GM12878 (cell line): ENCODE data around the gene POP5. TPM values are rescaled to one million over a fixed set of nuclear protein-coding genes. Genes with fewer than 3 reads are reported as not detected.
A peak's percentile ranks its signal among the peaks of the same experiment; 100 is the strongest.

Source experiments
- CBX5 ChIP-seq: sonication (generic); IDR thresholded peaks from 2 replicates; pipeline ENCODE4 v1.6.1; 2016; ENCODE audit warnings: low read depth, moderate library complexity, mild to moderate bottlenecking, inconsistent platforms
- CHD1 ChIP-seq: IDR thresholded peaks from 2 replicates; pipeline ENCODE4 v1.6.1; 2012; ENCODE audit warnings: low read depth, low read length, improper control_type of control experiment
- CHD2 ChIP-seq: IDR thresholded peaks from 2 replicates; pipeline ENCODE4 v1.6.1; 2011; ENCODE audit warnings: low read depth, low read length, improper control_type of control experiment, borderline replicate concordance
- CHD4 ChIP-seq: fragments of 200-600 bp; sonication (generic); IDR thresholded peaks from 2 replicates; pipeline ENCODE4 v1.6.1; 2016; ENCODE audit warnings: mild to moderate bottlenecking
- CTCF ChIP-seq, 3 experiments: IDR thresholded peaks in 2 of 3; conservative IDR thresholded peaks in 1 of 3; 2 replicates each; pipeline ENCODE4 v1.5.1; 2011; ENCODE audit warnings: low read depth in 3 of 3, low read length in 3 of 3, mild to moderate bottlenecking in 3 of 3, control low read depth in 2 of 3, moderate library complexity in 2 of 3, inconsistent platforms in 1 of 3, mixed read lengths in 1 of 3; ENCODE audit not compliant: control insufficient read depth in 2 of 3, insufficient read depth in 1 of 3; ENCODE audit errors: extremely low read depth in 1 of 3
- HCFC1 ChIP-seq: fragments of 150-350 bp; IDR thresholded peaks from 2 replicates; pipeline ENCODE4 v1.6.1; 2014; ENCODE audit warnings: low read length
- HDAC2 ChIP-seq: fragments of 200-600 bp; sonication (generic); IDR thresholded peaks from 2 replicates; pipeline ENCODE4 v1.6.1; 2017
- LARP7 ChIP-seq: fragments of 450-650 bp; IDR thresholded peaks from 2 replicates; pipeline ENCODE4 v1.6.1; 2017; ENCODE audit warnings: mild to moderate bottlenecking
- NFYB ChIP-seq: IDR thresholded peaks from 2 replicates; pipeline ENCODE4 v1.6.1; 2011; ENCODE audit warnings: low read depth, mild to moderate bottlenecking, low read length, improper control_type of control experiment, moderate library complexity; ENCODE audit not compliant: insufficient read depth
- NRF1 ChIP-seq: conservative IDR thresholded peaks from 2 replicates; pipeline ENCODE4 v1.6.1; 2011; ENCODE audit warnings: mild to moderate bottlenecking, low read depth, low read length, improper control_type of control experiment
- POLR2A ChIP-seq: IDR thresholded peaks from 2 replicates; pipeline ENCODE4 v1.6.1; 2011; ENCODE audit warnings: low read depth, mild to moderate bottlenecking, low read length
- SIN3A ChIP-seq: IDR thresholded peaks from 2 replicates; pipeline ENCODE4 v1.6.1; 2012; ENCODE audit warnings: low read depth, low read length, improper control_type of control experiment
- SMAD1 ChIP-seq: fragments of 450-650 bp; IDR thresholded peaks from 2 replicates; pipeline ENCODE4 v1.6.1; 2018; ENCODE audit warnings: mild to moderate bottlenecking, low read depth; ENCODE audit not compliant: partially characterized antibody
- SREBF2 ChIP-seq: IDR thresholded peaks from 2 replicates; pipeline ENCODE4 v1.6.1; 2012; ENCODE audit warnings: mild to moderate bottlenecking, low read length
- TAF1 ChIP-seq: IDR thresholded peaks from 2 replicates; pipeline ENCODE4 v1.6.1; 2011; ENCODE audit warnings: mild to moderate bottlenecking, low read depth, low read length, borderline replicate concordance
- USF2 ChIP-seq: IDR thresholded peaks from 2 replicates; pipeline ENCODE4 v1.6.1; 2011; ENCODE audit warnings: low read depth, low read length, improper control_type of control experiment, borderline replicate concordance
- WRNIP1 ChIP-seq: IDR thresholded peaks from 2 replicates; pipeline ENCODE4 v1.6.1; 2011; ENCODE audit warnings: low read depth, low read length, improper control_type of control experiment, borderline replicate concordance
- YY1 ChIP-seq: IDR thresholded peaks from 2 replicates; pipeline ENCODE4 v1.6.1; 2011; ENCODE audit warnings: low read depth, mild to moderate bottlenecking, low read length
- ZNF217 ChIP-seq: fragments of 450-650 bp; IDR thresholded peaks from 2 replicates; pipeline ENCODE4 v1.6.1; 2017; ENCODE audit warnings: antibody characterized with exemption, mild to moderate bottlenecking
- ZNF24 ChIP-seq: fragments of 450-650 bp; IDR thresholded peaks from 2 replicates; pipeline ENCODE4 v1.6.1; 2017; ENCODE audit warnings: antibody characterized with exemption, mild to moderate bottlenecking
- polyA plus RNA-seq, 11 experiments: library from polyadenylated mRNA; depleted of rRNA in 4 of 11; unstranded in 6 of 11; stranded (reverse) in 5 of 11; fragments of >200 nt; fragmentation: Nextera tagmentation in 4 of 11; fragmentation: Illumina TruSeq in 1 of 11; extraction: Ambion mirVana in 4 of 11; extraction: Trizol in 1 of 11; gene quantifications; 1 replicate in 1 of 11; 2 replicates in 10 of 11; pipeline versions ENCODE4 v1.2.1 to v1.2.3, GENCODE V29; 2011 to 2016; ENCODE audit warnings: inconsistent platforms in 2 of 11, missing spikeins in 2 of 11, low read depth in 1 of 11
- total RNA-seq, 4 experiments: library from RNA; depleted of rRNA in 3 of 4; stranded (reverse); fragments of >200 nt in 3 of 4; fragmentation: Illumina TruSeq in 1 of 4; extraction: Trizol in 1 of 4; gene quantifications; 2 replicates each; pipeline versions ENCODE4 v1.2.1 to v1.2.3, GENCODE V29; 2013 to 2021
- TF ChIP-seq, protein P1 (sequence below): fragments of 450-650 bp; conservative IDR thresholded peaks from 2 replicates; pipeline ENCODE4 v1.6.1; 2017; ENCODE audit warnings: mild to moderate bottlenecking, moderate library complexity
- TF ChIP-seq, protein P2 (sequence below): fragments of 450-650 bp; formaldehyde crosslinking; IDR thresholded peaks from 2 replicates; pipeline ENCODE4 v1.5.0; 2022; ENCODE audit warnings: mild to moderate bottlenecking, missing genetic modification characterization

The POP5 gene
- total and polyA plus RNA-seq, 10 of the 15 experiments (the other 5 are each of a cell fraction or from before 2014, with no cell fraction given): 50.3 to 234 (median 83.7) TPM

GRCh38 chr12:120580787-120581723 is at the start of gene POP5 (continued):
- no peak for TF ChIP-seq CHD4
- no peak for TF ChIP-seq CBX5
- no peak for TF ChIP-seq HDAC2
- TF ChIP-seq SMAD1: no peak
- TF ChIP-seq SIN3A: no peak
- TF ChIP-seq WRNIP1: no peak
- peak; percentile 51 for TF ChIP-seq NRF1
- TF ChIP-seq TAF1: peak; percentile 49; the same call in 1 of the 2 replicates
- no peak for TF ChIP-seq HCFC1
- TF ChIP-seq ZNF24: no peak
- no peak for TF ChIP-seq SREBF2
- peak; percentile 85; the same call in 1 of the 2 replicates for TF ChIP-seq CHD2
- TF ChIP-seq, protein P1, sequence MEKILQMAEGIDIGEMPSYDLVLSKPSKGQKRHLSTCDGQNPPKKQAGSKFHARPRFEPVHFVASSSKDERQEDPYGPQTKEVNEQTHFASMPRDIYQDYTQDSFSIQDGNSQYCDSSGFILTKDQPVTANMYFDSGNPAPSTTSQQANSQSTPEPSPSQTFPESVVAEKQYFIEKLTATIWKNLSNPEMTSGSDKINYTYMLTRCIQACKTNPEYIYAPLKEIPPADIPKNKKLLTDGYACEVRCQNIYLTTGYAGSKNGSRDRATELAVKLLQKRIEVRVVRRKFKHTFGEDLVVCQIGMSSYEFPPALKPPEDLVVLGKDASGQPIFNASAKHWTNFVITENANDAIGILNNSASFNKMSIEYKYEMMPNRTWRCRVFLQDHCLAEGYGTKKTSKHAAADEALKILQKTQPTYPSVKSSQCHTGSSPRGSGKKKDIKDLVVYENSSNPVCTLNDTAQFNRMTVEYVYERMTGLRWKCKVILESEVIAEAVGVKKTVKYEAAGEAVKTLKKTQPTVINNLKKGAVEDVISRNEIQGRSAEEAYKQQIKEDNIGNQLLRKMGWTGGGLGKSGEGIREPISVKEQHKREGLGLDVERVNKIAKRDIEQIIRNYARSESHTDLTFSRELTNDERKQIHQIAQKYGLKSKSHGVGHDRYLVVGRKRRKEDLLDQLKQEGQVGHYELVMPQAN: peak; percentile 85
- TF ChIP-seq ZNF217: no peak
- no peak for TF ChIP-seq CHD1
- peak; percentile 86 for TF ChIP-seq NFYB
- peak; percentile 77 for TF ChIP-seq LARP7
- TF ChIP-seq POLR2A: peak; percentile 97
- TF ChIP-seq USF2: no peak
- TF ChIP-seq, protein P2, sequence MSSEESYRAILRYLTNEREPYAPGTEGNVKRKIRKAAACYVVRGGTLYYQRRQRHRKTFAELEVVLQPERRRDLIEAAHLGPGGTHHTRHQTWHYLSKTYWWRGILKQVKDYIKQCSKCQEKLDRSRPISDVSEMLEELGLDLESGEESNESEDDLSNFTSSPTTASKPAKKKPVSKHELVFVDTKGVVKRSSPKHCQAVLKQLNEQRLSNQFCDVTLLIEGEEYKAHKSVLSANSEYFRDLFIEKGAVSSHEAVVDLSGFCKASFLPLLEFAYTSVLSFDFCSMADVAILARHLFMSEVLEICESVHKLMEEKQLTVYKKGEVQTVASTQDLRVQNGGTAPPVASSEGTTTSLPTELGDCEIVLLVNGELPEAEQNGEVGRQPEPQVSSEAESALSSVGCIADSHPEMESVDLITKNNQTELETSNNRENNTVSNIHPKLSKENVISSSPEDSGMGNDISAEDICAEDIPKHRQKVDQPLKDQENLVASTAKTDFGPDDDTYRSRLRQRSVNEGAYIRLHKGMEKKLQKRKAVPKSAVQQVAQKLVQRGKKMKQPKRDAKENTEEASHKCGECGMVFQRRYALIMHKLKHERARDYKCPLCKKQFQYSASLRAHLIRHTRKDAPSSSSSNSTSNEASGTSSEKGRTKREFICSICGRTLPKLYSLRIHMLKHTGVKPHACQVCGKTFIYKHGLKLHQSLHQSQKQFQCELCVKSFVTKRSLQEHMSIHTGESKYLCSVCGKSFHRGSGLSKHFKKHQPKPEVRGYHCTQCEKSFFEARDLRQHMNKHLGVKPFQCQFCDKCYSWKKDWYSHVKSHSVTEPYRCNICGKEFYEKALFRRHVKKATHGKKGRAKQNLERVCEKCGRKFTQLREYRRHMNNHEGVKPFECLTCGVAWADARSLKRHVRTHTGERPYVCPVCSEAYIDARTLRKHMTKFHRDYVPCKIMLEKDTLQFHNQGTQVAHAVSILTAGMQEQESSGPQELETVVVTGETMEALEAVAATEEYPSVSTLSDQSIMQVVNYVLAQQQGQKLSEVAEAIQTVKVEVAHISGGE (CRISPR knock-in tag): 0 out of 2 replicates have a peak, but pooled peaks have one; percentile 15
- peak; percentile 92 for TF ChIP-seq YY1
- no peak for TF ChIP-seq CTCF (IDR thresholded peaks at IDR 0.05 in 2 of 3, conservative IDR thresholded peaks at IDR 0.05 in 1 of 3; ENCODE audit: control insufficient read depth in 2 of 3, extremely low read depth in 1 of 3, insufficient read depth in 1 of 3, low read depth in 3 of 3, low read length in 3 of 3)
